ENCODE data around the gene RAI1. TPM values are rescaled to one million over a fixed set of nuclear protein-coding genes. Genes with fewer than 3 reads are reported as not detected.

Gene RAI1
- total and polyA plus RNA-seq, 9 donors = 1.5 to 57.7 (median 35.3) TPM

DNA sequence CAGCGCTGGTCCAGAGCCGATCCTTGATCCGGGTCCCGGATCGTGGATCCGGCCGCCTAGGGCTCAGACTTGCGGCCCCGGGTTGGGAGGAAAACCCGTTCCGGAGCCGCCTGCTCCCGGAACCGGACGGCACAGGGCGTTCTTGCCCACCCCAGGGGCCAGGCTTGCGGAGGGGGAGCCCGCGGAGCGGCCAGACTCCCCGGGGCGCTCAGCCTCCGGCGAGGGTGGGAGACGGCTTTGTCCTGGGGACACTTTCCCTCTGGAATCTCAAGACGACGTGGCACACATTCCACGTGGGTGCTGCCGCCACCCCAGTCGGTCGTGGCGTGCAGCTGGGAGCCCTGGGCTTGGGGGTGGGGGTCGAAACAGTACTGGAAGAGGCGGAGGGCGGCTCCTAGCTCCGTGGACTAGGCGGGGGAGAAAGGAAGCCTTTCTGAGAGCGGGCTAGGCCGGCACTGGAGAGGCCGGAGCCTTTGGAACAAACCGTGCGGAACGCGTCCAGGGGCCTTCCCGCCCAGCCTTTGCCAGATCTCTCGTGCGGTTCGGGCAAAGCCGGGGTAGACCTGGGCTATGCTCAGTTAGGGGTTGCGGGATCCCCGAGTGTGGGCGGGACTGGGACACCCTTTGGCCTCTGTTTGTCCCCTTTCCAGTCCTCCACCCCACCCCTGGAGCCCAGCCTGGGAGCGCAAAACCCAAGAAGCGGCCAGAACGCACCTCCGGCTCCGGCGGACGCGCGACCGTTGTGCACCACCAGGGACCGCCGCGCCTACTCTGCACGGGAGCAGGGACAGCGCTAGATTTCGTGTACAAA lies 129.0 kb downstream of the RAI1 start:
- peak overlapping the region; percentile 36 for H3K4me3 ChIP-seq
- TF ChIP-seq POLR2A (IDR thresholded peaks at IDR 0.05) = no peak
- no peak for TF ChIP-seq EP300 (IDR thresholded peaks at IDR 0.05)
- TF ChIP-seq, protein P1, sequence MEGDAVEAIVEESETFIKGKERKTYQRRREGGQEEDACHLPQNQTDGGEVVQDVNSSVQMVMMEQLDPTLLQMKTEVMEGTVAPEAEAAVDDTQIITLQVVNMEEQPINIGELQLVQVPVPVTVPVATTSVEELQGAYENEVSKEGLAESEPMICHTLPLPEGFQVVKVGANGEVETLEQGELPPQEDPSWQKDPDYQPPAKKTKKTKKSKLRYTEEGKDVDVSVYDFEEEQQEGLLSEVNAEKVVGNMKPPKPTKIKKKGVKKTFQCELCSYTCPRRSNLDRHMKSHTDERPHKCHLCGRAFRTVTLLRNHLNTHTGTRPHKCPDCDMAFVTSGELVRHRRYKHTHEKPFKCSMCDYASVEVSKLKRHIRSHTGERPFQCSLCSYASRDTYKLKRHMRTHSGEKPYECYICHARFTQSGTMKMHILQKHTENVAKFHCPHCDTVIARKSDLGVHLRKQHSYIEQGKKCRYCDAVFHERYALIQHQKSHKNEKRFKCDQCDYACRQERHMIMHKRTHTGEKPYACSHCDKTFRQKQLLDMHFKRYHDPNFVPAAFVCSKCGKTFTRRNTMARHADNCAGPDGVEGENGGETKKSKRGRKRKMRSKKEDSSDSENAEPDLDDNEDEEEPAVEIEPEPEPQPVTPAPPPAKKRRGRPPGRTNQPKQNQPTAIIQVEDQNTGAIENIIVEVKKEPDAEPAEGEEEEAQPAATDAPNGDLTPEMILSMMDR (IDR thresholded peaks at IDR 0.05) = peak in 1 of 3 donors; percentile 11
- no peaks in the 10 kb centered on the region for H3K36me3 ChIP-seq
- peak; percentile 75 to 89 (median 77) for DNase-seq
- H3K27ac ChIP-seq = peak overlapping the region; percentile 64 to 88
- no peaks in the 10 kb centered on the region for H3K27me3 ChIP-seq
- 14 to 16% (median 15%) methylated on average over 61 to 68 of the region's 68 CpGs for WGBS, 3 donors
- intact Hi-C loops (cut with DNase I) = loop anchor here (5.0 to 10.0 kb wide), 5 partner anchors 47 to 455 kb away; partner anchors contain the start of genes ATPAF2 (in 1 of the 4) and GID4 (in 1 of the 4)
- no peaks in the 10 kb centered on the region for H3K9me3 ChIP-seq
- H3K4me1 ChIP-seq (ENCODE audit: insufficient read depth) = peaks cover 14% of the 10 kb centered on the region

DNA sequence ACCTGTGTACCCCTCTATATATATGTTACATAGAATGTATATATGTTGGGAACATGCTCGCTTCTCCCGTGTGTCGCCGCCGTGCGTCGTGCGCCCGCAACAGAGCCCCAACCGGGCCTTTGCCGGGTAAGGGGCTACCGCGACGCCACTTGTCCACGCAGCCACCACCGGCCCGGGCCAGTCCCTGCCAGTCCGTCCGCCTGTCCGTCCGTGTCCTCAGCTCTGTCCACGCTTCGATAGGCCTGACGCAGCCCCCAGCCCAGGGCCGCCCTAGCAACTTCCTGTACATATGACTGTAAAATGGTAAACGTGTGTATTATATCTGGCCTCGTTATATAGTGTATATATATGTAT lies 129.6 kb downstream of the RAI1 start:
- Histone ChIP-seq H3K27me3 (no peaks in the 10 kb centered on the region), H3K27ac (peak overlapping the region in 1 of 2 donors; percentile 88), H3K4me1 (ENCODE audit: insufficient read depth) (peaks cover 14% of the 10 kb centered on the region), H3K36me3 (no peaks in the 10 kb centered on the region), H3K4me3 (no peak overlapping the region), H3K9me3 (no peaks in the 10 kb centered on the region)
- intact Hi-C loops (cut with DNase I) = loop anchor here (5.0 to 10.0 kb wide), 5 partner anchors 46 to 456 kb away; partner anchors contain the start of genes ATPAF2 (in 1 of the 4) and GID4 (in 1 of the 4)
- 38 to 61% (median 48%) methylated on average over 27 of the region's 27 CpGs for WGBS, 3 donors
- TF ChIP-seq EP300 (IDR thresholded peaks at IDR 0.05) = no peak
- TF ChIP-seq, protein P1 (IDR thresholded peaks at IDR 0.05) = no peak
- TF ChIP-seq POLR2A (IDR thresholded peaks at IDR 0.05) = no peak
- no peak for DNase-seq

DNA sequence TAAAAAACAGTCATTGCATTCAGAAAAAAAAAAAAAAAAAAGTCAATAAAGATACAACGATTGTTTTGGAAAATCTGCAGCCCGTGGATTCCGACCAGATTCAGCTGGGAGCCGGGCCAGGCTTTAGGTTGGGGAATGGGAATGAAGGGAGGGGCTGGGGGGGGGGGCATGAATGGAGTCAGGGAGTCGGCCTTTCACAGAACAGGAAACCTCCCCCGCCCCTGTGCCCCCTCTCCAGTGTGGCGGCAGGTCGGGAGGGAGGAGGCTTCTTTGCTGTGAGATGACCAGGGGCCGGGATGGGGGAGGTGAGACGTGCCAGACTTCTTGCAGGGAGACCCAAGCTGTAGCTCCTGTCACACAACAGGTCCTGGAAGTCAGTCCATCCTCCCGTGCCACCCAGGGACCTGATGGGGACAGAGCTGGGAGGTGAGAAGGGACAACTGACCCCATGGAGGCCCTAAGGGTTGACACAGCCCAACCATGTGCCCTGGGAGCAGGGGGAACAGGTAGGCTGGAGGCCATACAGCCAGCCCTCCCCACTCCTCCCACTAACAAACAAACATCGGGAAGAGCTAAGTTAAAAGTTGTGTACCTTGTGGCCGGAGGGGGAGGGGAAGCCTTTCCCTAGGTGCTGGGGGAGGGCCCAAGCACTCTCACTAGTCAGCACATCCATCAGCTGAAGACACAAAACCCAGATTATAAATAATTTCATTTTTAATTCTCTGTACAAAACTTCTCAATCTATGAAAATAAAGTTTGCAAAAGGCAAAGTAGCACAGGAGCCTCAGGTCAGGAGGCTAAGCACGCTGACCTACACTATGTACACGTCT lies 130.3 kb downstream of the RAI1 start:
- Histone ChIP-seq H3K27ac (peak overlapping the region in 1 of 2 donors; percentile 66), H3K4me1 (ENCODE audit: insufficient read depth) (peaks cover 14% of the 10 kb centered on the region), H3K4me3 (no peak overlapping the region), H3K9me3 (no peaks in the 10 kb centered on the region), H3K36me3 (no peaks in the 10 kb centered on the region), H3K27me3 (no peaks in the 10 kb centered on the region)
- TF ChIP-seq, protein P1 (IDR thresholded peaks at IDR 0.05) = no peak
- no peak for TF ChIP-seq POLR2A (IDR thresholded peaks at IDR 0.05)
- TF ChIP-seq EP300 (IDR thresholded peaks at IDR 0.05) = no peak
- WGBS, 3 donors = 13 to 23% (median 20%) methylated on average over 15 of the region's 15 CpGs
- peak; percentile 68 to 81 (median 74) for DNase-seq
- intact Hi-C loops (cut with DNase I) = loop anchor here (2.0 to 10.0 kb wide), 6 partner anchors 46 to 457 kb away; partner anchors contain the start of genes ATPAF2 (in 1 of the 4) and GID4 (in 1 of the 4)

All from ovary (tissue), 9 donors.